Mucosa of descending colon (tissue), 3 donors: ENCODE measurements around the gene CCDC81. TPM values are rescaled to one million over a fixed set of nuclear protein-coding genes. Genes with fewer than 3 reads are reported as not detected.

Experiments used
- ATAC-seq: fragments of 200-7000 bp; cut with Tn5 transposase; one replicate; pipeline ENCODE4 v1.9.1; 2020; ENCODE audit warnings: mild to moderate bottlenecking, moderate library complexity
- DNase-seq, 3 donors: peaks; one replicate each; pipeline ENCODE4 v3.0.0-alpha.2; 2020
- H3K36me3 ChIP-seq: fragments of 200-600 bp; one replicate; pipeline ENCODE4 v1.8.0; 2021; ENCODE audit warnings: low read depth, mild to moderate bottlenecking
- H3K4me1 ChIP-seq: fragments of 200-600 bp; one replicate; pipeline ENCODE4 v1.8.0; 2021; ENCODE audit warnings: low read depth, mild to moderate bottlenecking
- H3K4me3 ChIP-seq: fragments of 200-600 bp; one replicate; pipeline ENCODE4 v1.8.0; 2021; ENCODE audit warnings: mild to moderate bottlenecking
- H3K9me3 ChIP-seq: fragments of 200-600 bp; one replicate; pipeline ENCODE4 v1.8.0; 2021; ENCODE audit warnings: mild to moderate bottlenecking
- CTCF ChIP-seq: fragments of 200-600 bp; IDR thresholded peaks from one replicate; pipeline ENCODE4 v1.8.0; 2022; ENCODE audit warnings: antibody characterized with exemption, mild to moderate bottlenecking
- intact Hi-C, 2 donors: fragments of 100-400 bp; cut with DNase I in 1 of 2; cut with micrococcal nuclease in 1 of 2; formaldehyde crosslinking; loops; one replicate each; pipeline versions ENCODE4 v1.11.0 to v1.11.1; 2022; cut with DNase I, micrococcal nuclease
- total RNA-seq, 3 donors: library from RNA; stranded (reverse); fragmentation: NEBNext Ultra II Directional in 2 of 3; extraction: Animal tissue kit (Norgen Biotek cat#: 25700) in 2 of 3; gene quantifications; one replicate each; pipeline versions ENCODE4 v1.2.1 to v1.2.4, GENCODE V29; 2021 to 2023
- donor health status: DM: no; HTN: no; CAD: no; lungs with moderate emphysema.
- donor health status: DM: no; HTN: no; CAD: no.
- donor health status: DM: no; HTN: yes; CAD: no.

The CCDC81 gene
- total RNA-seq, 3 donors from 2014 or later, result 0.60 to 0.73 (median 0.61) TPM

- DNase-seq, result no peak
- Histone ChIP-seq H3K36me3 (no peaks in the 10 kb centered on the region), H3K9me3 (no peaks in the 10 kb centered on the region), H3K4me3 (no peak overlapping the region), H3K4me1 (no peaks in the 10 kb centered on the region)
- intact Hi-C loops, result no loop called here
- ATAC-seq, result no peak
- TF ChIP-seq CTCF, result no peak
Measured at GRCh38 chr11:86370922-86371594, 3.6 kb upstream of the CCDC81 start.

- Histone ChIP-seq H3K4me1 (no peaks in the 10 kb centered on the region), H3K36me3 (no peaks in the 10 kb centered on the region), H3K4me3 (no peak overlapping the region), H3K9me3 (no peaks in the 10 kb centered on the region)
- DNase-seq (no peak), ATAC-seq (no peak)
- no peak for TF ChIP-seq CTCF
- intact Hi-C loops, result no loop called here
Measured at GRCh38 chr11:86372041-86372440, 2.6 kb upstream of the CCDC81 start.

GRCh38 chr11:86372586-86372985 lies 2.1 kb upstream of the CCDC81 start:
- intact Hi-C loops, result no loop called here
- no peak for TF ChIP-seq CTCF
- ATAC-seq, result no peak
- DNase-seq, result no peak
- H3K36me3 ChIP-seq, result no peaks in the 10 kb centered on the region
- H3K9me3 ChIP-seq, result no peaks in the 10 kb centered on the region
- H3K4me3 ChIP-seq, result no peak overlapping the region
- no peaks in the 10 kb centered on the region for H3K4me1 ChIP-seq

GRCh38 chr11:86374069-86374468 lies 618 bp upstream of the CCDC81 start:
- H3K9me3 ChIP-seq, result no peaks in the 10 kb centered on the region
- H3K36me3 ChIP-seq, result no peaks in the 10 kb centered on the region
- TF ChIP-seq CTCF, result no peak
- H3K4me3 ChIP-seq, result no peak overlapping the region
- no peaks in the 10 kb centered on the region for H3K4me1 ChIP-seq
- ATAC-seq, result no peak
- no peak for DNase-seq
- intact Hi-C loops, result no loop called here

GRCh38 chr11:86377972-86378371 lies 3.3 kb downstream of the CCDC81 start:
- ATAC-seq, result no peak
- Histone ChIP-seq H3K4me1 (no peaks in the 10 kb centered on the region), H3K36me3 (no peaks in the 10 kb centered on the region), H3K4me3 (no peak overlapping the region), H3K9me3 (no peaks in the 10 kb centered on the region)
- intact Hi-C loops, result no loop called here
- no peak for DNase-seq
- no peak for TF ChIP-seq CTCF
